ENCODE measurements around the gene MGAT3.

DNA sequence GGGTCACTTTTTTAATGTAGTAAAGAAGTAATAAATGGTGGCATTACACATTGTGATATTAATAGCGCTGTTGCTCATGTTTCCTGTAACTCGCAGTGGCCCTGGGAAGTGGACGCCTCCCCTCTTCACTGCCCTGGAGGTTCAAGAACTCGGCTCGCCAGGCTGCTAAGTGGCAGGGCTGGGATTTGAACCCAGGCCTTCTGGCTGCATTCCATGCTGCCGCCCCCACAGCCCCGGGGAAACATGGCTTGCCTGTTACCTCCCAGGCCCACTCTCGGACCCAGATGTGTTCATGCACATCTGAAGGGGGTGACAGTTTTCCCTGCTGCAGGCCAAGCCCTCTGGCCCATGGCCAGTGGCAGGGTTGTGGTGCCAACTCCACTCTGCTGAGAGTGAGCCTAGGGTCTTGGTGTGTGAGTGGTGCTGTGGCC lies 25.0 kb upstream of the MGAT3 start:
- TF ChIP-seq, protein P1, sequence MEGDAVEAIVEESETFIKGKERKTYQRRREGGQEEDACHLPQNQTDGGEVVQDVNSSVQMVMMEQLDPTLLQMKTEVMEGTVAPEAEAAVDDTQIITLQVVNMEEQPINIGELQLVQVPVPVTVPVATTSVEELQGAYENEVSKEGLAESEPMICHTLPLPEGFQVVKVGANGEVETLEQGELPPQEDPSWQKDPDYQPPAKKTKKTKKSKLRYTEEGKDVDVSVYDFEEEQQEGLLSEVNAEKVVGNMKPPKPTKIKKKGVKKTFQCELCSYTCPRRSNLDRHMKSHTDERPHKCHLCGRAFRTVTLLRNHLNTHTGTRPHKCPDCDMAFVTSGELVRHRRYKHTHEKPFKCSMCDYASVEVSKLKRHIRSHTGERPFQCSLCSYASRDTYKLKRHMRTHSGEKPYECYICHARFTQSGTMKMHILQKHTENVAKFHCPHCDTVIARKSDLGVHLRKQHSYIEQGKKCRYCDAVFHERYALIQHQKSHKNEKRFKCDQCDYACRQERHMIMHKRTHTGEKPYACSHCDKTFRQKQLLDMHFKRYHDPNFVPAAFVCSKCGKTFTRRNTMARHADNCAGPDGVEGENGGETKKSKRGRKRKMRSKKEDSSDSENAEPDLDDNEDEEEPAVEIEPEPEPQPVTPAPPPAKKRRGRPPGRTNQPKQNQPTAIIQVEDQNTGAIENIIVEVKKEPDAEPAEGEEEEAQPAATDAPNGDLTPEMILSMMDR (IDR thresholded peaks at IDR 0.05; ENCODE audit: control extremely low read depth in 1 of 3, insufficient read depth in 1 of 3, low read depth in 1 of 3, low read length in 3 of 3) = no peak
- TF ChIP-seq POLR2A (IDR thresholded peaks at IDR 0.05; ENCODE audit: control extremely low read depth in 1 of 2, low read depth in 2 of 2, low read length in 2 of 2) (no peak), POU5F1 (IDR thresholded peaks at IDR 0.05; ENCODE audit: low read depth, low read length) (no peak), USF2 (IDR thresholded peaks at IDR 0.05; ENCODE audit: low read length) (no peak), POLR2AphosphoS5 (IDR thresholded peaks at IDR 0.05; ENCODE audit: low read depth, low read length) (no peak), CBX5 (IDR thresholded peaks at IDR 0.05; ENCODE audit: low read depth, low read length) (no peak), EZH2 (IDR thresholded peaks at IDR 0.05; ENCODE audit: low read depth, low read length, severe bottlenecking) (no peak), EGR1 (IDR thresholded peaks at IDR 0.05; ENCODE audit: borderline replicate concordance, low read depth, low read length) (no peak), TCF12 (IDR thresholded peaks at IDR 0.05; ENCODE audit: low read depth, low read length) (no peak), MAX (IDR thresholded peaks at IDR 0.05) (no peak)

Data from H1 (cell line).